GM12873 (cell line): ENCODE results near the gene ITGB3.

Source experiments
- CTCF ChIP-seq: IDR thresholded peaks from 2 replicates; pipeline ENCODE4 v1.5.1; 2012; ENCODE audit warnings: low read depth, mild to moderate bottlenecking, moderate library complexity, low read length, control low read depth; ENCODE audit not compliant: insufficient read depth; ENCODE audit errors: missing control alignments

ITGB3 gene

GRCh38 chr17:47323382-47324223, 70.0 kb downstream of the ITGB3 start, which contains the start of gene EFCAB13:
Gene EFCAB13 (plus strand): TSS chr17:47323955. CDS start chr17:47328354, 4,399 bp downstream.
- peak; percentile 18 for TF ChIP-seq CTCF

DNA sequence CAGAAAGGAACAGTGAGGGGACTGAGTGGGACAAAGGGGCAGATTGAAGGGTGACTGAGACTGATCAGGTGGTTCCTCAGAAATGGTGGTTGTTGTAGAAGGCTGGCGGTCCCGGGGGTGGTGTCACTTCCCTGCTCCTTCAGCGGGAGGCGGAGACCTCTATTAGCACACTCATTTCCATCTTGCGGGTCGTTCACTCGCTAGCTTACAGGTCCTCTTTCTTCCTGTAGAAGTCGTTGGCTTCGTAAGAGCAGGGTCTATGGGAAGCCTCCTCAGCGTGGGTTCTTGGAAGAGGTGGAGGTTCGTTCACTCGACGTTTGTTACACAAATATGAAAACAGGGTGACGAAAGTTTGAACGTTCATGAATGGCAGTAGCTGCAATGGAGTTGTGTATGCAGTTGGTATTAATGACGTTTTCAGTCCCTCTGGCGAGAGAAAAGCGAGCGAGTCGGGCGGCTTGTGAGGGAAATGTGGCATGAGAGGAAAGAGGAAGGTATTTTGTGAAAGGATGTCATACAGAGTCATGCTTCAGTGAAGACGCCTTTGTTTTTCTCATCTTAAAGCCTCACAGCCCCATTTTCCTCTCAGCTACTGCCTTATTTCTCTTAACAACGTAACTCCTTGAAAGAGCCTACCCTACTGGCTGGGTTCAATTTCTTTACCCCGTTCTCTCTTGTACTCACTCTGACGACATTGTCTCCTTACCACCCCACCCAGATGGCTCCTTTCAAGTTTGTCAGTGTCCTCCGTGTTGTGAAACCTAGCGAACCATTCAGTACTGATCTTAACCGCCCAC, 70.8 kb downstream of the ITGB3 start:
- no peak for TF ChIP-seq CTCF

DNA sequence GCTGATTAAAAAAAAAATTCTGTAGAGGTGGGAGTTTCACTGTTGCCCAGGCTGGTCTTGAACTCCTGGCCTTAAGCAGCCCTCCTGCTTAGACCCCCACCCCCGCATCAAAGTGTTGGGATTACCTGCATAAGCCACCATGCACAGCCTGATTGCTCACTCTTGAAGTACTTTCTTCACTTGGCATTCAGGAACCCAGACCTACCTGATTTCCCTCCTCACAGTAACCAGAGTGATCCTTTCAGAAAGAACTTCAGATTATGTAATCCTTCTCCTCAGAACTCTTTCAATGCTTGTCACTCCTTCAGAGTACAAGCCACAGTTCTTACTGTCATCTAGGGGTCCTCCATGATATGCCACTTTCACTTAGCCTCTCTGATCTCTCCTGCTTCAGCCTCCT, 71.5 kb downstream of the ITGB3 start:
- no peak for TF ChIP-seq CTCF

DNA sequence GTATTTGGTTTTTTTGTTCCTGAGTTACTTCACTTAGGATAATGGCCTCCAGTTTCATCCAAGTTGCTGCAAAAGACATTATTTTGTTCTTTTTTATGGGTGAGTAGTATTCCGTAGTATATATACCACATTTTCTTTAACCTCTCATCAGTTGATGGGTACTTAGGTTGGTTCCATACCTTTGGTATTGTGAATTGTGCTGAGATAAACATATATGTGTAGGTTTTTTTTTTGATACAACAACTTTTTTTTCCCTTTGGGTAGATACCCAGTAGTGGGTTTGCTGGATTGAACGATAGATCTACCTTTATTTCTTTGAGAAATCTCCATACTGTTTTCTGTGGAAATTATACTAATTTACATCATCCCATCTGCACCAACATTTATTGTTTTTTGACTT, 76.9 kb downstream of the ITGB3 start:
- no peak for TF ChIP-seq CTCF

GRCh38 chr17:47332287-47332686, 78.7 kb downstream of the ITGB3 start:
- TF ChIP-seq CTCF = no peak

DNA sequence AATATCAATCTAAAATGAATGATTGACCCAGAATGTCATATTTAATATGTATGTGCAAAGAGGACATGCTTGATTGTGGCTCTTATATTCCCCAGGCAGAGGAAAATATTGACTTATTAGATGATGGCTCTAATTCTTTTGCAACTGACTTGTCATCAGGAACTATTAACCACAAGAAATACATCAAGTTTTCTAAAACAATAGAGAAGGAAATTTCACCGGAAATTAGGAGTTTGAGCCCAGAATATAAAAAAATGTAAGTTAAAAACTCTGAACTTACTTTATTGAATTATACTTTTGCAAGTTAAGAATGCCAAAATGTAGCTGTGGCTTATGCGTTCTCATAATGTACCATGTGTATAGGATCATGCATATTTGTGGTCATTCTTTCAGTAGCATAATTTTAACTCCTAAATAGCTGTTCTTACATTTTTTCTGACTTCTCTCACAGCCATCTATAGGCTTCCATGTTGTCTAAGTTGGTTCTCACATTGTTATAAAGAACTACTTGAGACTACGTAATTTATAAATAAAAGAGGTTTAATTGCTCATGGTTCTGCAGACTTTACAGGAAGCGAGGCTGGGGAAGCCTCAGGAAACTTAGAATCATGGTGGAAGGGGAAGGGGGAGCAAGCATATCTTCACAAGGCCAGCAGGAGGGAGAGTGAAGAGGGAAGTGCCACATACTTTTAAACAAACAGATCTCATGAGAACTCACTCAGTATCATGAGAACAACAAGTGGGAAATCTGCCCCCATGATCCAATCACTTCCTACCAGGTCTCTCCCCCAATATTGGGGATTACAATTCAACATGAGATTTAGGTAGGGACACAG, 81.7 kb downstream of the ITGB3 start:
- TF ChIP-seq CTCF = no peak

DNA sequence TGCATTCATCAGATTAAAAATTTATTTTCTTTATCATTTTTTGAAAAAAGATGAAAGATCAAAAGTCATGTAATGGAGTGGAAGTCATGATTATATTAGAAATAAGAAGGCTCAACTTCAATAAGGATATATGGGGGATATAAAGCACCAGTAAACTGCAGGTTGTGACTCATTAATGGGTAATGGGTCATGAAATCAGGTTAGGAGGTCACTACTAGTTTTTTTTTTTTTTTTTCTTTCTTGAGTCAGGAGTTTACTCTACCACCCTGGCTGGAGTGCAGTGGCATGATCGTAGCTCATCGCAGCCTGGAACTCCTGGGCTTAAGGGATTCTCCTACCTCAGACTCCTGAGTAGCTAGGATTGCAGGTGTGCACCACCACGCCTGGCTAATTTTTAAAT, 84.4 kb downstream of the ITGB3 start:
- no peak for TF ChIP-seq CTCF
